ENCODE measurements around the gene ALK.

ALK gene

DNA sequence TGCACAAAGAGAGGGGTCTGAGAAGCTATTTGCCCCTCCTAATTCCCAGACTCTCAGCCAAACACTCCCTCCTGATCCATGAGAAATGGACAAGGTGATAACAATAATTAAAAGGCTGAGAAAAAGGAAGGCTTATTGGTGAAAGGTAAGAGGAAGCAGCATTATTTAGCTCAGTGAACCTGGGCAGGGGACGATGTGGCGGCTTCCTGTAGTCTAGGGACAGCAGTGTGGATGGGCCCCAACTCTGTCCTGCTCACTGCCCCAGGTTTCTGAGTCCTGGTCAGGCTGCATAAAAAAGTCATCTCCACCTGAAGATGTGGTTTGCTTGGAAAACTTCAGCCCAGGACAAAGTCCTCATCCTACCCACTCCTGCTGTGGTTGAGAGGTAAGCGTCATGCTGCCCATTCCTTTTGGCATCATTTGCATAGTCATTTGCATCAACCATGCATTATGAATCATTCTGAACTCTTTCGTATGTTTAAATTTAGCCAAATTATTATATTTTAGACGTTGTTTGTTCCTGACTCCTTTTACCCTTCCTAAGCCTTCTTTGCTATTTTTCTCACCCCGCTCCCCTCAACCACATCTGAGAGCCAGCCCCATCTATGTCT lies 679.3 kb downstream of the ALK start:
- 98% methylated on average over 5 of the region's 6 CpGs for WGBS
- no peaks in the 10 kb centered on the region for H3K4me1 ChIP-seq (ENCODE audit: insufficient read depth, low read length)
- no peaks in the 10 kb centered on the region for H3K36me3 ChIP-seq (ENCODE audit: insufficient read depth, low read length)
- no peaks in the 10 kb centered on the region for H3K9me3 ChIP-seq (ENCODE audit: insufficient read depth, low read depth, low read length)
- H3K27me3 ChIP-seq (ENCODE audit: insufficient read depth, low read length) = no peaks in the 10 kb centered on the region
- no peak overlapping the region for H3K9ac ChIP-seq (ENCODE audit: low read depth, low read length)
- H3K4me3 ChIP-seq (ENCODE audit: low read length) = no peak overlapping the region
- H3K27ac ChIP-seq (ENCODE audit: low read depth, low read length) = no peak overlapping the region

DNA sequence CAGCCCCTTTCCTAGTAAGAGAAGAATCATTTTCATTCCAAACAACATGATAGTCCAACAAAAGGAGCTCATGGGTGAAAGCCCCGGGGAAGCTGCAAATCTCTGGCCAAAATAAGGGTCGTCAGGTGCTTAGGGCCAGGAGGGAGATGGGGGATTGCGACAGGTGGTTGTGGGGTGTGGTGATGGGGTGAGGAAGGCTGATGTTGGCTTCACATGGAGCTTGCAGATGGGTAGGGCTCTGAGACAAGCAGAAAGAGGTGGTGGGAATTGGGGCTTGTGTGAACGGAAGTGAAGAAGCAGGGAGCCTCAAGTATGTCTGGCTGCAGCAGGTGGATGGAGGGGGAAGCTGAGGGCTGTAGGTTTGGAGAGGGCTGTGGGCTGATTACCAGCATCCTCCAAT lies 680.0 kb downstream of the ALK start:
- Histone ChIP-seq H3K9me3 (ENCODE audit: insufficient read depth, low read depth, low read length) (no peaks in the 10 kb centered on the region), H3K27ac (ENCODE audit: low read depth, low read length) (no peak overlapping the region), H3K36me3 (ENCODE audit: insufficient read depth, low read length) (no peaks in the 10 kb centered on the region), H3K27me3 (ENCODE audit: insufficient read depth, low read length) (no peaks in the 10 kb centered on the region), H3K4me1 (ENCODE audit: insufficient read depth, low read length) (no peaks in the 10 kb centered on the region), H3K4me3 (ENCODE audit: low read length) (no peak overlapping the region), H3K9ac (ENCODE audit: low read depth, low read length) (no peak overlapping the region)
- 91% methylated on average over 4 of the region's 4 CpGs for WGBS

DNA sequence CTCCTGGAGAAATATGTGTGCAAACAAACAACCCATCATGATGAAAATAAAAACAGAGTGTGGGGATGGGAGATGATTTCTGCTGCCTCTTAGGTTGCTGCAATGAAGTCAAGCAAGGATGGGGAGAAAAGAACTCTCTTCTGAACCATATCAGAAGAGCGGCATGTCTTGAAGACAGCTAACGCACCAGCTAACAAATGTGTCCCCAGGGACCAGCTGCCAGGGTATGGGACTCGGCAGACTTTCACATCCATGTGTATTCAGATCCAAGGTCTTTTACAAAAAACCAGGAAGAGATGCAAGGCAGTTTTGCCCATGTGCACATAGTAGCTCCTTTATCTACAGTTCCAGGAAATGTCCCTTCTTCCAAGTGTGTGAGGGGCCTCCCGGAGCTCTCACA lies 680.8 kb downstream of the ALK start:
- Histone ChIP-seq H3K4me1 (ENCODE audit: insufficient read depth, low read length) (no peaks in the 10 kb centered on the region), H3K4me3 (ENCODE audit: low read length) (no peak overlapping the region), H3K36me3 (ENCODE audit: insufficient read depth, low read length) (no peaks in the 10 kb centered on the region), H3K9ac (ENCODE audit: low read depth, low read length) (no peak overlapping the region), H3K9me3 (ENCODE audit: insufficient read depth, low read depth, low read length) (no peaks in the 10 kb centered on the region), H3K27me3 (ENCODE audit: insufficient read depth, low read length) (no peaks in the 10 kb centered on the region), H3K27ac (ENCODE audit: low read depth, low read length) (no peak overlapping the region)
- 95% methylated on average over 4 of the region's 4 CpGs for WGBS

DNA sequence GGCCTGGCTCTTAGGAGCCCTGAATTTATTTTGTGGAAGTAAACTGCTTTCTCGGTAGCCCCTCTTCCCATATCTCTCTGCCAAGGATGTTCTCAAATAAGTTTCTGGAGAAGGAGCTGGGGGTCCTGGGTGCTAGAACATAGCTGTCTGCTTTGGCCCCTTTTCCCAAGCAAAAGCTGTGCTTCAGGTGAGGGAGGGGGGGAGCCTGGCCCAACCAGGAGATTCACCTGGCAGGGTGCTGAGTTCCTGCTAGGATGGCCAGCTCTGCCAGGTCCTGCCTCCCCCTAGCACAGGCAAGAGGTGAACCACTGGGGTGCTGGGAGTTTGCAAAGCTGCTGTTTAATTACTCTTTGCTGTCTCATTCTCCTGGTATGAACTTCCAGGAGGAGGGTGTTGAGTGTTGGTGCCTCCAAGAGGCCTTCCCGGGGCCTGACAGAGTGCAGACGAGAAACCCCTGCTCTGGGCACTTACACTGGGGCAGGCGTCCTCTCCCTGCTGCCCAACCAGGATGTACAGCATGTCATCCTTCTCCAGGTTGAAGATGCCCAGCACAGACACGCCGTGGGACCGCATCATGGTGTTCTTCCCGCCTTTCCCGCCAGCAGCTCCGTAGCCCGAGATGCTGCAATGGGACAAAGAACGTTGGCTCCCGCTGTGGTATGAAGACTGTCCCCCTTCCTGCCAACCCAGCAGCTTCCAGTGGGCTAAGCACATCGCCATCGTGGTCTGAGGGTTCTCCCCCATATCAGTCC lies 682.0 kb downstream of the ALK start:
- H3K27ac ChIP-seq (ENCODE audit: low read depth, low read length) = no peak overlapping the region
- no peak overlapping the region for H3K9ac ChIP-seq (ENCODE audit: low read depth, low read length)
- H3K36me3 ChIP-seq (ENCODE audit: insufficient read depth, low read length) = no peaks in the 10 kb centered on the region
- no peak overlapping the region for H3K4me3 ChIP-seq (ENCODE audit: low read length)
- no peaks in the 10 kb centered on the region for H3K27me3 ChIP-seq (ENCODE audit: insufficient read depth, low read length)
- WGBS = 94% methylated on average over 14 of the region's 15 CpGs
- H3K4me1 ChIP-seq (ENCODE audit: insufficient read depth, low read length) = no peaks in the 10 kb centered on the region
- no peaks in the 10 kb centered on the region for H3K9me3 ChIP-seq (ENCODE audit: insufficient read depth, low read depth, low read length)

DNA sequence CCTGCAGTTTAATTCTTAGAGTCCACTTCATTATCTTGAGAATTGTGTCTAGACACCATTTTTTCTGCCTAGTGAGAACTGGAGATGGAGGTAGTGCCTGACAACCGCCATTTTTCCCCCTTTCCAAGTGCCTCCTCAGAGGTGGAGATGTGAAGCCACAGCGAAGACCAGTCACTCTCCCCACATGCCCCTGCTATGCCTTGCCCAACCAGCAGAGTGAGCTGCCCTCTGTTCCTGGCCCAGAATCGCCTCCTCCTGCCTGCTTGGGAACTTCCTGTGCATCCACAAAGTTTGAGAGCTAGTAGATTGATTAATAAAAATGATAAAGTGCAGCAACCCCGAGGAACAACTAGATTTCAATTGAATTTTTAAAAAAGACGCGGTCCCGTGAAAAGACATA lies 682.9 kb downstream of the ALK start:
- Histone ChIP-seq H3K9ac (ENCODE audit: low read depth, low read length) (no peak overlapping the region), H3K36me3 (ENCODE audit: insufficient read depth, low read length) (no peaks in the 10 kb centered on the region), H3K4me3 (ENCODE audit: low read length) (no peak overlapping the region), H3K4me1 (ENCODE audit: insufficient read depth, low read length) (no peaks in the 10 kb centered on the region), H3K27me3 (ENCODE audit: insufficient read depth, low read length) (no peaks in the 10 kb centered on the region), H3K9me3 (ENCODE audit: insufficient read depth, low read depth, low read length) (no peaks in the 10 kb centered on the region), H3K27ac (ENCODE audit: low read depth, low read length) (no peak overlapping the region)
- WGBS = 86% methylated on average over 7 of the region's 7 CpGs

DNA sequence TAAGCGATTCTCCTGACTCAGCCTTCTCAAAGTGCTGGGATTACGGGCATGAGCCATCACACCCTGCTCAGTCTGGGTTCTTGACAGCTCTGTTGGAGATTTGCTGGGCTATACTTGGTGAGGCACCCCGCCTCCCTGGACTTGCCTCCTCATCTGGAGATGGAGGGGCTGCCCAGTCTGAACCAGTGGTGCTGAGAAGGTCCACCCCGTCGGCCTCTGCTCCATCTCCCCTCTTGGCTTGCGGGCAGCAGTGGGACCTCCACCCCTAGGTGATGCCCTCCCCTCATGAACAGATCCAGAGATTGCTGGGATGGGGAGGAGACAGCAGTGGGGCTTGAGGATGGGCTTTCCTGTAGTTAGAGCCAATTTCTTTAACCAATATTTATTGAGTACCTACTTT lies 685.3 kb downstream of the ALK start:
- H3K36me3 ChIP-seq (ENCODE audit: insufficient read depth, low read length) = no peaks in the 10 kb centered on the region
- H3K4me3 ChIP-seq (ENCODE audit: low read length) = no peak overlapping the region
- 95% methylated on average over 5 of the region's 6 CpGs for WGBS

DNA sequence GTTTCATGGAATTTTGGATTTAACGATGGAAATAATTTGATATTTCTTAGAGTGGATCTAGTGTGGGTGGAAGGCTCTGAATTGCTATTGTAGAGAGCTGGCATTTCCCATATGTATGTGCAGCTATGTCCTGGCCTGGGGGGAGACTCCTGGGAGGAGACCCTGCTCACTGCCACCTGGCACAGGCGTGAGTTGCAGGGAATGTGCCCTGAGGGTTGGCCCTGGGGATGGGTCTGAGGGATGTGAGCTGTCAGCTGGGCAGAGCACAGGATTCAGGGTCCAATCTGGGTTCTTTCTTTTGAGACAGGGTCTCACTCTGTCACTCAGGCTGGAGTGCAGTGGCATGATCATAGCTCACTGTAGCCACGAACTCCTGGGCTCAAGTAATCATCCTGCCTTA lies 686.0 kb downstream of the ALK start:
- Histone ChIP-seq H3K27me3 (ENCODE audit: insufficient read depth, low read length) (no peaks in the 10 kb centered on the region), H3K4me3 (ENCODE audit: low read length) (no peak overlapping the region), H3K9me3 (ENCODE audit: insufficient read depth, low read depth, low read length) (no peaks in the 10 kb centered on the region), H3K27ac (ENCODE audit: low read depth, low read length) (no peak overlapping the region), H3K4me1 (ENCODE audit: insufficient read depth, low read length) (no peaks in the 10 kb centered on the region), H3K36me3 (ENCODE audit: insufficient read depth, low read length) (no peaks in the 10 kb centered on the region), H3K9ac (ENCODE audit: low read depth, low read length) (no peak overlapping the region)
- WGBS = 89% methylated on average over 3 of the region's 3 CpGs

More for the DNA sequence above, 685.3 kb downstream of the ALK start:
- Histone ChIP-seq H3K9ac (ENCODE audit: low read depth, low read length) (no peak overlapping the region), H3K27me3 (ENCODE audit: insufficient read depth, low read length) (no peaks in the 10 kb centered on the region), H3K27ac (ENCODE audit: low read depth, low read length) (no peak overlapping the region), H3K9me3 (ENCODE audit: insufficient read depth, low read depth, low read length) (no peaks in the 10 kb centered on the region), H3K4me1 (ENCODE audit: insufficient read depth, low read length) (no peaks in the 10 kb centered on the region)

DNA sequence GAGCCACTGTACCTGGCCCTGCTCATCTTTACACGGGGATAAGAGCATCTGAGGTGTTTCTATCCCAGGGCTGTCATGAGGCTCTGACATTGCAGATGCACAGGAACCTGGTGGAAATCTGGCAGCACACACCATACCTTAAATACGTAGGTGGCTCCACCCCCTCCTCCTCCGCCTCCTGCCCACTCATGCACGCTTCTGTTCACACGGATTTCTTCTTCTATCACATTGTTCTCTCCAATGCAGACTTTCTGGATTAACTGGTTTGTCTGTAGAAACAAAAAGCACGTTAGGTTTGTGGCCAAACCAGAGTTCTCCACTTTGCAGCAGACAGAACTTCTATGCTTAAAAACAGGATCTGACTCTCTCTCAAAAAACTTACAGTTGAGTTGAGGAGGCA lies 688.0 kb downstream of the ALK start:
- Histone ChIP-seq H3K9ac (ENCODE audit: low read depth, low read length) (no peak overlapping the region), H3K9me3 (ENCODE audit: insufficient read depth, low read depth, low read length) (no peaks in the 10 kb centered on the region), H3K27me3 (ENCODE audit: insufficient read depth, low read length) (no peaks in the 10 kb centered on the region), H3K4me3 (ENCODE audit: low read length) (no peak overlapping the region), H3K36me3 (ENCODE audit: insufficient read depth, low read length) (no peaks in the 10 kb centered on the region), H3K4me1 (ENCODE audit: insufficient read depth, low read length) (no peaks in the 10 kb centered on the region), H3K27ac (ENCODE audit: low read depth, low read length) (no peak overlapping the region)
- WGBS = 82% methylated on average over 6 of the region's 6 CpGs

DNA sequence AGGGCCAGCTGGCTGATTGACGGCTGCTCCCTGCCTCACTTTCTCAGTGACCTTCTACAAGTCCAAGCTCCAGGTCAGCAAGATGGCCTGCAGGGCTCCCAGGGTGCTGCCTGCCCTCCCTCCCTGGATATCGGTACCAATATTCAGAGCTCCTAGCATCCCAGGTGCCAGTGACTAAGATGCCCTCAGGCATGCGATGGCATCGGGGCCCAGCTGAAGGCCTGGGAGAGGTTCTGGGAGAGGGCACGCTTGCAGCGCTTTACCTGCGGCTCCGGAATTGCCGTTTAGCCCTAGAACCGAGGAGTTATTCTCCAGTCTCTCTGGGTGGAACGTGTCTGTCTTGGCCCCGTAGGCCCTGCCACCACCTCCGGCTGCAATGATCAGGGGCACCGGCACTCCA lies 689.3 kb downstream of the ALK start:
- Histone ChIP-seq H3K9ac (ENCODE audit: low read depth, low read length) (no peak overlapping the region), H3K27me3 (ENCODE audit: insufficient read depth, low read length) (no peaks in the 10 kb centered on the region), H3K4me1 (ENCODE audit: insufficient read depth, low read length) (no peaks in the 10 kb centered on the region), H3K27ac (ENCODE audit: low read depth, low read length) (no peak overlapping the region), H3K9me3 (ENCODE audit: insufficient read depth, low read depth, low read length) (no peaks in the 10 kb centered on the region), H3K36me3 (ENCODE audit: insufficient read depth, low read length) (no peaks in the 10 kb centered on the region), H3K4me3 (ENCODE audit: low read length) (no peak overlapping the region)
- 95% methylated on average over 14 of the region's 14 CpGs for WGBS

DNA sequence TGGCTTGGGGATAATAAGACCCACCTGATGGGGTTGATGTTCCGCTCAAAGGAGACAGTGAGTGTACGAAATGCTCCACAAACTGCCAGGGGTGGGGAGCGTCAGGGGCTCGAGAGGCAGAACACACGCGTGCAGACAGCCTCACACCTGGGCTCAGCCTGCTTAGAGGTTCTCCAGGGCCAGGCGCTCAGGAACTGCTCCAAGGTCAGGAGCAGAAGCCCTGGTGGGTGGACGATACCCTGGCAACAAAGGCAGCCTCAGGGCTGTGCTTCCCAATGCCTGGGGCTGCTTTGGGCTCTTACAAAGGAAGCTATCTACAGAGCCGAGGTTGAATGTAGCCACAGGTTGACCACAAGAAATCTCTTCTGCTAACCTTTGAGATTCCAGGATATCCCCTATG lies 691.7 kb downstream of the ALK start:
- Histone ChIP-seq H3K36me3 (ENCODE audit: insufficient read depth, low read length) (no peaks in the 10 kb centered on the region), H3K9ac (ENCODE audit: low read depth, low read length) (no peak overlapping the region), H3K9me3 (ENCODE audit: insufficient read depth, low read depth, low read length) (no peaks in the 10 kb centered on the region), H3K4me3 (ENCODE audit: low read length) (no peak overlapping the region), H3K27me3 (ENCODE audit: insufficient read depth, low read length) (no peaks in the 10 kb centered on the region), H3K4me1 (ENCODE audit: insufficient read depth, low read length) (no peaks in the 10 kb centered on the region), H3K27ac (ENCODE audit: low read depth, low read length) (no peak overlapping the region)
- 90% methylated on average over 9 of the region's 9 CpGs for WGBS

DNA sequence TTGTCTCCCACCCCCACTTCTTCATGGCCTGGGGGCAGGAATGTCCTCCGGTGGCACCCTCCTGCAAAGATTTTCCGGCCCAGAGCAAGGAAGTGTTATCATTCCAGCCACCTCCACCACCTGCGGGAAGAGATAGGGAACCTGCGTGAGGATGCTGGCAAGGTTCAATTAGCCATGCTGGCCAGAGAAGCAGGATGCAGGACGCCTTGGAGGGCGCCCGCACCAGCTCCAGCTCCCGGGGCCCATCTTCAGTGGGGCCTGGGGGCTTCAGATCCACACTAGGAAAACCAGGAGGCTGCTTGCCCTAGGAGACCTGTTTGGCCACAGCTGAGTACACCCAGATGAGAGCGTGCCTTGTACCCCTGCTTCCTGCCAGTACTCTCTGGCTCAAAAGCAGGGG lies 692.4 kb downstream of the ALK start:
- Histone ChIP-seq H3K4me3 (ENCODE audit: low read length) (no peak overlapping the region), H3K9ac (ENCODE audit: low read depth, low read length) (no peak overlapping the region), H3K27ac (ENCODE audit: low read depth, low read length) (no peak overlapping the region), H3K36me3 (ENCODE audit: insufficient read depth, low read length) (no peaks in the 10 kb centered on the region), H3K9me3 (ENCODE audit: insufficient read depth, low read depth, low read length) (no peaks in the 10 kb centered on the region), H3K4me1 (ENCODE audit: insufficient read depth, low read length) (no peaks in the 10 kb centered on the region), H3K27me3 (ENCODE audit: insufficient read depth, low read length) (no peaks in the 10 kb centered on the region)
- WGBS = 92% methylated on average over 9 of the region's 9 CpGs

Data from HUES64 (cell line).